ENCODE measurements around the gene DOC2B.
"Not testable (repeated sequence)": the region's sequence is repeated elsewhere in the genome, so short reads cannot be mapped to it uniquely, and the experiment has no call there.

DOC2B gene

GRCh38 chr17:144936-145670 is 36.3 kb downstream of the DOC2B start:
- no peak for DNase-seq (ENCODE audit: low read depth)

GRCh38 chr17:143785-144281 is 37.6 kb downstream of the DOC2B start:
- DNase-seq (ENCODE audit: low read depth) = peak; percentile 88

- no peak for DNase-seq (ENCODE audit: low read depth)
Measured at GRCh38 chr17:142876-143784, 38.3 kb downstream of the DOC2B start.

- DNase-seq (ENCODE audit: low read depth) = no peak
Measured at GRCh38 chr17:142102-142661, 39.3 kb downstream of the DOC2B start.

- DNase-seq (ENCODE audit: low read depth) = not testable (repeated sequence)
Measured at GRCh38 chr17:139401-140205, 41.8 kb downstream of the DOC2B start.

- DNase-seq (ENCODE audit: low read depth) = not testable (repeated sequence)
Measured at GRCh38 chr17:137166-137807, 44.2 kb downstream of the DOC2B start, which contains the start of gene SCGB1C2. Gene SCGB1C2 (plus strand): TSS chr17:137569. CDS start chr17:137591, 22 bp downstream.

GRCh38 chr17:136531-136930 is 44.9 kb downstream of the DOC2B start:
- peak; percentile 63 for DNase-seq (ENCODE audit: low read depth)

- not testable (repeated sequence) for DNase-seq (ENCODE audit: low read depth)
Measured at GRCh38 chr17:135895-136294, 45.6 kb downstream of the DOC2B start.

- not testable (repeated sequence) for DNase-seq (ENCODE audit: low read depth)
Measured at GRCh38 chr17:135022-135421, 46.4 kb downstream of the DOC2B start.

GRCh38 chr17:134332-134785 is 47.1 kb downstream of the DOC2B start:
- not testable (repeated sequence) for DNase-seq (ENCODE audit: low read depth)

GRCh38 chr17:133932-134331 is 47.5 kb downstream of the DOC2B start:
- not testable (repeated sequence) for DNase-seq (ENCODE audit: low read depth)

GRCh38 chr17:118339-118917 is 63.0 kb downstream of the DOC2B start:
- not testable (repeated sequence) for DNase-seq (ENCODE audit: low read depth)

- not testable (repeated sequence) for DNase-seq (ENCODE audit: low read depth)
Measured at GRCh38 chr17:113111-113510, 68.3 kb downstream of the DOC2B start.
